Liver (tissue), 3 donors: ENCODE results near the gene RBM20.

Source experiments
- GABPA ChIP-seq, 2 donors: IDR thresholded peaks in 1 of 2; conservative IDR thresholded peaks in 1 of 2; 2 replicates each; pipeline ENCODE4 v1.6.1; 2016; ENCODE audit warnings: antibody characterized with exemption in 2 of 2, mild to moderate bottlenecking in 1 of 2, moderate library complexity in 1 of 2
- HNF4G ChIP-seq: IDR thresholded peaks from 2 replicates; pipeline ENCODE4 v1.6.1; 2016; ENCODE audit warnings: antibody characterized with exemption
- JUND ChIP-seq, 2 donors: IDR thresholded peaks; 2 replicates each; pipeline ENCODE4 v1.6.1; 2016; ENCODE audit warnings: antibody characterized with exemption in 2 of 2
- NR2F2 ChIP-seq: IDR thresholded peaks from 2 replicates; pipeline ENCODE4 v1.6.1; 2016; ENCODE audit warnings: antibody characterized with exemption
- RAD21 ChIP-seq, 2 donors: IDR thresholded peaks; 2 replicates each; pipeline ENCODE4 v1.6.1; 2016; ENCODE audit warnings: antibody characterized with exemption in 2 of 2, mild to moderate bottlenecking in 2 of 2
- SP1 ChIP-seq: IDR thresholded peaks from 2 replicates; pipeline ENCODE4 v1.6.1; 2018; ENCODE audit warnings: antibody characterized with exemption, mild to moderate bottlenecking
- TAF1 ChIP-seq: conservative IDR thresholded peaks from 2 replicates; pipeline ENCODE4 v1.6.1; 2016; ENCODE audit warnings: antibody characterized with exemption, mild to moderate bottlenecking
- YY1 ChIP-seq: IDR thresholded peaks from 2 replicates; pipeline ENCODE4 v1.6.1; 2016; ENCODE audit warnings: antibody characterized with exemption, mild to moderate bottlenecking
- TF ChIP-seq, protein P1 (sequence below): fragments of 150-350 bp; IDR thresholded peaks from 2 replicates; pipeline ENCODE4 v1.5.1; 2017; ENCODE audit warnings: improper control_type of control experiment, low read depth, low read length; ENCODE audit not compliant: missing input control
- TF ChIP-seq, protein P2 (sequence below): IDR thresholded peaks from 2 replicates; pipeline ENCODE4 v1.6.1; 2016; ENCODE audit warnings: antibody characterized with exemption
- TF ChIP-seq, protein P3 (sequence below): IDR thresholded peaks from 2 replicates; pipeline ENCODE4 v1.6.1; 2016; ENCODE audit warnings: antibody characterized with exemption, mild to moderate bottlenecking
- TF ChIP-seq, protein P4 (sequence below): IDR thresholded peaks from 2 replicates; pipeline ENCODE4 v1.6.1; 2016; ENCODE audit warnings: antibody characterized with exemption
- donor health status: healthy.
- donor health status: healthy.

DNA sequence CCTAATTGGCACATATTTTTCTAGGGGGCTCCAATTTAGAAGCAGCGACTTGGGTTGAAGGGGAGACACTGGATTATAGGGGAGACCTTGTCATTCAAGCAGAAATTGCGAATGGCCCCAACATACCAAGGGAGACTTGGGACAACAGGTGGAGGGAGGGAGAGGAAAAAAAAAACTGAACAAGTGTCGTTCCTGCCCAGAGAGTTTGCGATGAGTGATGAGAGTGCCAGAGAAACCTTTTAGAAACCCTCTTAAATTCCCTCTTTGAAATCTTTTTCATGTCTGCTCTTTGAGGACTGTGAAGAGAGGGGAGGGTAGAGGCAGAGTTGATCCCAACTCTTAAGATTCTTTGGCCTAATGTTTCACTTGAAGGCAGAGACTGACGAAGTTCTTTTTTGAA lies 24.3 kb downstream of the RBM20 start:
- TF ChIP-seq, protein P1, sequence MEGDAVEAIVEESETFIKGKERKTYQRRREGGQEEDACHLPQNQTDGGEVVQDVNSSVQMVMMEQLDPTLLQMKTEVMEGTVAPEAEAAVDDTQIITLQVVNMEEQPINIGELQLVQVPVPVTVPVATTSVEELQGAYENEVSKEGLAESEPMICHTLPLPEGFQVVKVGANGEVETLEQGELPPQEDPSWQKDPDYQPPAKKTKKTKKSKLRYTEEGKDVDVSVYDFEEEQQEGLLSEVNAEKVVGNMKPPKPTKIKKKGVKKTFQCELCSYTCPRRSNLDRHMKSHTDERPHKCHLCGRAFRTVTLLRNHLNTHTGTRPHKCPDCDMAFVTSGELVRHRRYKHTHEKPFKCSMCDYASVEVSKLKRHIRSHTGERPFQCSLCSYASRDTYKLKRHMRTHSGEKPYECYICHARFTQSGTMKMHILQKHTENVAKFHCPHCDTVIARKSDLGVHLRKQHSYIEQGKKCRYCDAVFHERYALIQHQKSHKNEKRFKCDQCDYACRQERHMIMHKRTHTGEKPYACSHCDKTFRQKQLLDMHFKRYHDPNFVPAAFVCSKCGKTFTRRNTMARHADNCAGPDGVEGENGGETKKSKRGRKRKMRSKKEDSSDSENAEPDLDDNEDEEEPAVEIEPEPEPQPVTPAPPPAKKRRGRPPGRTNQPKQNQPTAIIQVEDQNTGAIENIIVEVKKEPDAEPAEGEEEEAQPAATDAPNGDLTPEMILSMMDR = no peak
- TF ChIP-seq, protein P2, sequence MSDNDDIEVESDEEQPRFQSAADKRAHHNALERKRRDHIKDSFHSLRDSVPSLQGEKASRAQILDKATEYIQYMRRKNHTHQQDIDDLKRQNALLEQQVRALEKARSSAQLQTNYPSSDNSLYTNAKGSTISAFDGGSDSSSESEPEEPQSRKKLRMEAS = no peak
- TF ChIP-seq, protein P3, sequence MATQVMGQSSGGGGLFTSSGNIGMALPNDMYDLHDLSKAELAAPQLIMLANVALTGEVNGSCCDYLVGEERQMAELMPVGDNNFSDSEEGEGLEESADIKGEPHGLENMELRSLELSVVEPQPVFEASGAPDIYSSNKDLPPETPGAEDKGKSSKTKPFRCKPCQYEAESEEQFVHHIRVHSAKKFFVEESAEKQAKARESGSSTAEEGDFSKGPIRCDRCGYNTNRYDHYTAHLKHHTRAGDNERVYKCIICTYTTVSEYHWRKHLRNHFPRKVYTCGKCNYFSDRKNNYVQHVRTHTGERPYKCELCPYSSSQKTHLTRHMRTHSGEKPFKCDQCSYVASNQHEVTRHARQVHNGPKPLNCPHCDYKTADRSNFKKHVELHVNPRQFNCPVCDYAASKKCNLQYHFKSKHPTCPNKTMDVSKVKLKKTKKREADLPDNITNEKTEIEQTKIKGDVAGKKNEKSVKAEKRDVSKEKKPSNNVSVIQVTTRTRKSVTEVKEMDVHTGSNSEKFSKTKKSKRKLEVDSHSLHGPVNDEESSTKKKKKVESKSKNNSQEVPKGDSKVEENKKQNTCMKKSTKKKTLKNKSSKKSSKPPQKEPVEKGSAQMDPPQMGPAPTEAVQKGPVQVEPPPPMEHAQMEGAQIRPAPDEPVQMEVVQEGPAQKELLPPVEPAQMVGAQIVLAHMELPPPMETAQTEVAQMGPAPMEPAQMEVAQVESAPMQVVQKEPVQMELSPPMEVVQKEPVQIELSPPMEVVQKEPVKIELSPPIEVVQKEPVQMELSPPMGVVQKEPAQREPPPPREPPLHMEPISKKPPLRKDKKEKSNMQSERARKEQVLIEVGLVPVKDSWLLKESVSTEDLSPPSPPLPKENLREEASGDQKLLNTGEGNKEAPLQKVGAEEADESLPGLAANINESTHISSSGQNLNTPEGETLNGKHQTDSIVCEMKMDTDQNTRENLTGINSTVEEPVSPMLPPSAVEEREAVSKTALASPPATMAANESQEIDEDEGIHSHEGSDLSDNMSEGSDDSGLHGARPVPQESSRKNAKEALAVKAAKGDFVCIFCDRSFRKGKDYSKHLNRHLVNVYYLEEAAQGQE = no peak
- TF ChIP-seq GABPA (IDR thresholded peaks at IDR 0.05 in 1 of 2, conservative IDR thresholded peaks at IDR 0.05 in 1 of 2) = no peak
- no peak for TF ChIP-seq JUND (IDR thresholded peaks at IDR 0.05)
- TF ChIP-seq SP1 = no peak
- no peak for TF ChIP-seq TAF1
- TF ChIP-seq RAD21 (IDR thresholded peaks at IDR 0.05) = no peak
- TF ChIP-seq NR2F2 = no peak
- TF ChIP-seq YY1 = no peak
- TF ChIP-seq HNF4G = no peak
- TF ChIP-seq, protein P4, sequence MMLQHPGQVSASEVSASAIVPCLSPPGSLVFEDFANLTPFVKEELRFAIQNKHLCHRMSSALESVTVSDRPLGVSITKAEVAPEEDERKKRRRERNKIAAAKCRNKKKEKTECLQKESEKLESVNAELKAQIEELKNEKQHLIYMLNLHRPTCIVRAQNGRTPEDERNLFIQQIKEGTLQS = no peak
